Keratinocyte (primary cell): ENCODE measurements around the gene ZNF792. TPM values are rescaled to one million over a fixed set of nuclear protein-coding genes. Genes with fewer than 3 reads are reported as not detected.
"Not testable (repeated sequence)": the region's sequence is repeated elsewhere in the genome, so short reads cannot be mapped to it uniquely, and the experiment has no call there.

Experiments
- DNase-seq: peaks from one replicate; pipeline ENCODE4 v3.0.0-alpha.2; 2011; ENCODE audit warnings: low read depth, missing footprints, low spot score
- FAIRE-seq: peaks from 2 replicates; lab custom pipeline; 2011; peaks lifted over from hg19 to GRCh38; lab: Jason Lieb, UNC
- H2AFZ ChIP-seq: 2 replicates; pipeline ENCODE4 v1.6.0; 2012; ENCODE audit warnings: low read length, control low read depth, inconsistent platforms; ENCODE audit not compliant: control insufficient read depth
- H3K27ac ChIP-seq: 2 replicates; pipeline ENCODE4 v1.5.1; 2011; ENCODE audit warnings: low read length; ENCODE audit not compliant: control insufficient read depth, insufficient read depth
- H3K27me3 ChIP-seq: 3 replicates; pipeline ENCODE4 v1.6.0; 2011; ENCODE audit warnings: low read length; ENCODE audit not compliant: control insufficient read depth, insufficient read depth; ENCODE audit errors: extremely low read depth
- H3K36me3 ChIP-seq, 2 experiments: 2 replicates in 1 of 2; 3 replicates in 1 of 2; pipeline ENCODE4 v1.5.1; 2011; ENCODE audit warnings: low read length in 2 of 2, mild to moderate bottlenecking in 1 of 2; ENCODE audit not compliant: control insufficient read depth in 2 of 2, insufficient read depth in 2 of 2; ENCODE audit errors: extremely low read depth in 1 of 2
- H3K4me1 ChIP-seq: 3 replicates; pipeline ENCODE4 v1.5.1; 2011; ENCODE audit warnings: low read length; ENCODE audit not compliant: control insufficient read depth, insufficient read depth; ENCODE audit errors: extremely low read depth
- H3K4me2 ChIP-seq: 3 replicates; pipeline ENCODE4 v1.6.0; 2011; ENCODE audit warnings: low read depth, low read length; ENCODE audit not compliant: control insufficient read depth, insufficient read depth; ENCODE audit errors: extremely low read depth
- H3K4me3 ChIP-seq, 3 experiments: fragments of 200-600 bp in 1 of 3; sonication (generic) in 1 of 3; 2 replicates in 2 of 3; 3 replicates in 1 of 3; pipeline ENCODE4 v1.5.1; 2011 to 2016; ENCODE audit warnings: low read length in 3 of 3, mild to moderate bottlenecking in 3 of 3, control low read depth in 2 of 3, inconsistent platforms in 1 of 3, low read depth in 1 of 3, mixed read lengths in 1 of 3, mixed run types in 1 of 3, moderate library complexity in 1 of 3; ENCODE audit not compliant: control insufficient read depth in 2 of 3, insufficient read depth in 2 of 3; ENCODE audit errors: extremely low read depth in 1 of 3
- H3K79me2 ChIP-seq: 2 replicates; pipeline ENCODE4 v1.6.0; 2012; ENCODE audit warnings: low read length; ENCODE audit not compliant: control insufficient read depth, insufficient read depth
- H3K9ac ChIP-seq: 3 replicates; pipeline ENCODE4 v1.6.0; 2011; ENCODE audit warnings: low read length; ENCODE audit not compliant: control insufficient read depth, insufficient read depth; ENCODE audit errors: extremely low read depth
- H3K9me1 ChIP-seq: 3 replicates; pipeline ENCODE4 v1.6.0; 2011; ENCODE audit warnings: low read length; ENCODE audit not compliant: control insufficient read depth, insufficient read depth; ENCODE audit errors: extremely low read depth
- H3K9me3 ChIP-seq: 2 replicates; pipeline ENCODE4 v1.5.1; 2012; ENCODE audit warnings: low read depth, low read length; ENCODE audit not compliant: control insufficient read depth
- H4K20me1 ChIP-seq: 3 replicates; pipeline ENCODE4 v1.6.0; 2011; ENCODE audit warnings: low read length; ENCODE audit not compliant: control insufficient read depth, insufficient read depth; ENCODE audit errors: extremely low read depth
- EZH2 ChIP-seq: IDR thresholded peaks from one replicate; pipeline ENCODE4 v1.6.1; 2012; ENCODE audit warnings: inconsistent platforms, mild to moderate bottlenecking, low read length, moderate library complexity
- dilution Hi-C: fragments of 300-500 bp; cut with MboI; formaldehyde crosslinking; loops from one replicate; pipeline ENCODE4 v1.7.0; 2020; ENCODE audit warnings: low sequenced_read_pairs; ENCODE audit not compliant: extremely low pct_ligation_motif_present
- polyA plus RNA-seq, 5 experiments: library from polyadenylated mRNA; depleted of rRNA in 3 of 5; stranded (reverse) in 3 of 5; stranded (forward) in 1 of 5; unstranded in 1 of 5; fragments of >200 nt; gene quantifications; 1 replicate in 1 of 5; 2 replicates in 3 of 5; 3 replicates in 1 of 5; pipeline versions ENCODE4 v1.2.1 to v1.2.3, GENCODE V29; 2011 to 2012; ENCODE audit warnings: missing spikeins in 2 of 5, low read depth in 1 of 5, low replicate concordance in 1 of 5
- TF ChIP-seq, protein P1 (sequence below), 3 experiments: IDR thresholded peaks in 1 of 3; conservative IDR thresholded peaks in 1 of 3; optimal IDR thresholded peaks in 1 of 3; 2 replicates in 2 of 3; 3 replicates in 1 of 3; pipeline versions ENCODE3 to v1.5.1; 2011; ENCODE audit warnings: low read length in 3 of 3, mild to moderate bottlenecking in 3 of 3, moderate library complexity in 2 of 3, control low read depth in 1 of 3, inconsistent platforms in 1 of 3; ENCODE audit not compliant: insufficient read depth in 2 of 3; ENCODE audit errors: extremely low read depth in 1 of 3

ZNF792 gene
- polyA plus RNA-seq, 1 donor (not counting 4 experiments of a cell fraction or from before 2014, with no cell fraction given), result 1.9 TPM

DNA sequence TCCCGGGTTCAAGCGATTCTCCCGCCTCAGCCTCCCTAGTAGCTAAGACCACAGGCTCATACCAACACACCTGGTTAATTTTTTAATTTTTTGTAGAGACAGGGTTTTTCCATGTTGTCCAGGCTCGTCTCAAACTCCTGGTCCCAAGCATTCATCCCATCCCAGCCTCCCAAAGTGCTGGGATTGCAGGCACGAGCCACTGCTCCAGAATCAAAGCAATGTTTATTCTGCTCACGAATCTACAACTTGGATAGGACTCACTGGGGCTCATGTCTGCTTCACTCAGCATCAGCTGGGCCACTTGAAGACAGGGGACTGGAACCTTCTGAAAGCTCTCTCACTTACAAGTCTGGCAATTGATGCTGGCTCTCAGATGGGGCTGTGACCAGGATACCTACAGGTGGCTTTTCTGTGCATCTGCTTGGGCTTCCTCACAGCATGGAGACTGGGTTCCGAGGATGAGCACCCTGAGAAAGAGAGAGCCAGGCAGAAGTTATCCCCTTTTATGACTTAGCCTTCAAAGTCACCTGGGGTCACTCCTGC, 8.2 kb upstream of the ZNF792 start:
- no peak overlapping the region for H3K4me3 ChIP-seq
- H3K4me2 ChIP-seq, result no peak overlapping the region
- no peak for FAIRE-seq
- no peak for TF ChIP-seq EZH2
- TF ChIP-seq, protein P1, sequence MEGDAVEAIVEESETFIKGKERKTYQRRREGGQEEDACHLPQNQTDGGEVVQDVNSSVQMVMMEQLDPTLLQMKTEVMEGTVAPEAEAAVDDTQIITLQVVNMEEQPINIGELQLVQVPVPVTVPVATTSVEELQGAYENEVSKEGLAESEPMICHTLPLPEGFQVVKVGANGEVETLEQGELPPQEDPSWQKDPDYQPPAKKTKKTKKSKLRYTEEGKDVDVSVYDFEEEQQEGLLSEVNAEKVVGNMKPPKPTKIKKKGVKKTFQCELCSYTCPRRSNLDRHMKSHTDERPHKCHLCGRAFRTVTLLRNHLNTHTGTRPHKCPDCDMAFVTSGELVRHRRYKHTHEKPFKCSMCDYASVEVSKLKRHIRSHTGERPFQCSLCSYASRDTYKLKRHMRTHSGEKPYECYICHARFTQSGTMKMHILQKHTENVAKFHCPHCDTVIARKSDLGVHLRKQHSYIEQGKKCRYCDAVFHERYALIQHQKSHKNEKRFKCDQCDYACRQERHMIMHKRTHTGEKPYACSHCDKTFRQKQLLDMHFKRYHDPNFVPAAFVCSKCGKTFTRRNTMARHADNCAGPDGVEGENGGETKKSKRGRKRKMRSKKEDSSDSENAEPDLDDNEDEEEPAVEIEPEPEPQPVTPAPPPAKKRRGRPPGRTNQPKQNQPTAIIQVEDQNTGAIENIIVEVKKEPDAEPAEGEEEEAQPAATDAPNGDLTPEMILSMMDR (optimal IDR thresholded peaks at IDR 0.05 in 1 of 3, IDR thresholded peaks at IDR 0.05 in 1 of 3, conservative IDR thresholded peaks at IDR 0.05 in 1 of 3; ENCODE audit: extremely low read depth in 1 of 3, insufficient read depth in 2 of 3, low read length in 3 of 3), result no peak
- no peaks in the 10 kb centered on the region for H4K20me1 ChIP-seq
- no peaks in the 10 kb centered on the region for H3K36me3 ChIP-seq
- H3K27me3 ChIP-seq, result peaks cover 5% of the 10 kb centered on the region
- no peak overlapping the region for H3K9ac ChIP-seq
- no peak overlapping the region for H2AFZ ChIP-seq
- no peak overlapping the region for H3K27ac ChIP-seq
- DNase-seq, result no peak
- dilution Hi-C loops, result no loop called here
- no peaks in the 10 kb centered on the region for H3K4me1 ChIP-seq
- H3K9me1 ChIP-seq, result no peaks in the 10 kb centered on the region
- H3K9me3 ChIP-seq, result peaks cover 7% of the 10 kb centered on the region
- no peaks in the 10 kb centered on the region for H3K79me2 ChIP-seq

DNA sequence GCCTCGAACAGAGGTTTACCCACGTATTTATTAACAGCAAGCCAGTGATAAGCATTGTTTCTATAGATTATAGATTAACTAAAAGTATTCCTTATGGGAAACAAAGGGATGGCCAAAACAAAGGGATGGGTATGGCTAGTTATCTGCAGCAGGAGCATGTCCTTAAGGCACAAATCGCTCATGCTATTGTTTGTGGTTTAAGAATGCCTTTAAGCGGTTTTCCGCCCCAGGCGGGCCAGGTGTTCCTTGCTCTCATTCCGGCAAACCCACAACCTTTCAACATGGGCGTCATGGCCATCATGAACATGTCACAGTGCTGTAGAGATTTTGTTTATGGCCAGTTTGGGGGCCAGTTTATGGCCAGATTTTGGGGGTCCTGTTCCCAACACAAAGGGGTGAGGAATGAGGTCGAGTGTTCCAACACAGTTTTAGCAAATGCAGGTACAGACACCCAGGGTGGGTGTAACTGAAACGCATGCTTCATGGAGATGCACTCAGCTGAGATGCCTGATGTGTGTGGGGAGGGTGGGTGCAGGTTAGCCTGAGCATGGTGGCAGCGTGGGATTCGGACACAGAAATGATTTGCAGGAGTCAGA, 6.3 kb upstream of the ZNF792 start:
- H3K4me2 ChIP-seq, H3K4me1 ChIP-seq, H3K27me3 ChIP-seq, H3K79me2 ChIP-seq, H3K4me3 ChIP-seq, FAIRE-seq, H3K9ac ChIP-seq, dilution Hi-C loops, H2AFZ ChIP-seq, H3K27ac ChIP-seq, H4K20me1 ChIP-seq, DNase-seq, H3K9me1 ChIP-seq, H3K9me3 ChIP-seq, H3K36me3 ChIP-seq: not testable (repeated sequence)

DNA sequence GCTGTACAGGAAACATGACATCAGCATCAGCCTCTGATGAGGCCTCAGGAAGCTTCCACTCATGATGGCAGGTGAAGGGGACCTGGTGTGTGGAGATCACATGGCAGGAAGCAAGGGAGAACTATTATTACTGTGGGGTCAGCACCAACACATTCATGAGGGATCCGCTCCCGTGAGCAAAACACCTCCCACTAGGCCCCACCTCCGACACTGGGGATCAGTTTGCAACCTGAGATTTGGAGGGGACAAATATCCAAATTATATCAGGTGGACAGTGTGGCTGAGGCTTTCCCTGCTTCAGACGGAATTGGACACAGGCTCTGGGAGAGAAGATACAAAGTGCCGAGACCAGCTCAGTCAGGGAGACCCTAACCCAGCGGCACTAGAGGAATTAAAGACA, 5.7 kb upstream of the ZNF792 start:
- no peak overlapping the region for H3K9ac ChIP-seq
- H2AFZ ChIP-seq, result no peak overlapping the region
- no peaks in the 10 kb centered on the region for H3K4me1 ChIP-seq
- no peak overlapping the region for H3K4me3 ChIP-seq
- no peaks in the 10 kb centered on the region for H4K20me1 ChIP-seq
- H3K9me3 ChIP-seq, result peaks cover 2% of the 10 kb centered on the region
- H3K4me2 ChIP-seq, result no peak overlapping the region
- H3K27me3 ChIP-seq, result no peaks in the 10 kb centered on the region
- H3K36me3 ChIP-seq, result no peaks in the 10 kb centered on the region
- TF ChIP-seq, protein P1 (optimal IDR thresholded peaks at IDR 0.05 in 1 of 3, IDR thresholded peaks at IDR 0.05 in 1 of 3, conservative IDR thresholded peaks at IDR 0.05 in 1 of 3; ENCODE audit: extremely low read depth in 1 of 3, insufficient read depth in 2 of 3, low read length in 3 of 3), result no peak
- TF ChIP-seq EZH2, result no peak
- FAIRE-seq, result no peak
- no peak overlapping the region for H3K27ac ChIP-seq
- dilution Hi-C loops, result no loop called here
- DNase-seq, result no peak
- no peaks in the 10 kb centered on the region for H3K79me2 ChIP-seq
- no peaks in the 10 kb centered on the region for H3K9me1 ChIP-seq
